GM19438 (cell line): ENCODE measurements around the gene ZNF581.

Experiments used
- ATAC-seq: cut with Tn5 transposase; IDR thresholded peaks from one replicate; pipeline ENCODE4 v1.9.1; 2021; ENCODE audit warnings: low read depth; ENCODE audit not compliant: unreplicated experiment

ZNF581 gene

GRCh38 chr19:55676889-55677505, 33.5 kb downstream of the ZNF581 start:
- ATAC-seq = no peak

- ATAC-seq = no peak
These were observed 34.2 kb downstream of the ZNF581 start for GRCh38 chr19:55677572-55678028.

GRCh38 chr19:55678121-55678671, 34.7 kb downstream of the ZNF581 start:
- ATAC-seq = peak; percentile 56

- ATAC-seq = no peak
These were observed 36.2 kb downstream of the ZNF581 start for GRCh38 chr19:55679343-55680257.

GRCh38 chr19:55680339-55681130, 37.1 kb downstream of the ZNF581 start:
- ATAC-seq = no peak

GRCh38 chr19:55681131-55682092, 38.0 kb downstream of the ZNF581 start:
- no peak for ATAC-seq

- ATAC-seq = no peak
These were observed 40.2 kb downstream of the ZNF581 start for GRCh38 chr19:55683449-55684261.

GRCh38 chr19:55684946-55685681, 41.7 kb downstream of the ZNF581 start:
- ATAC-seq = no peak

- no peak for ATAC-seq
These were observed 42.3 kb downstream of the ZNF581 start for GRCh38 chr19:55685776-55686175.

GRCh38 chr19:55686311-55687050, 43.0 kb downstream of the ZNF581 start:
- no peak for ATAC-seq

GRCh38 chr19:55687281-55688201, 44.1 kb downstream of the ZNF581 start:
- no peak for ATAC-seq

GRCh38 chr19:55688422-55689218, 45.2 kb downstream of the ZNF581 start:
- no peak for ATAC-seq

GRCh38 chr19:55689411-55690108, 46.1 kb downstream of the ZNF581 start:
- no peak for ATAC-seq

GRCh38 chr19:55690109-55690768, 46.8 kb downstream of the ZNF581 start:
- ATAC-seq = no peak
